Prostate gland (tissue), 2 donors: ENCODE measurements around the gene AMBP. TPM values are rescaled to one million over a fixed set of nuclear protein-coding genes. Genes with fewer than 3 reads are reported as not detected.

Experiments used
- DNase-seq: peaks from one replicate; pipeline ENCODE4 v3.0.0-alpha.2; 2019; ENCODE audit warnings: low spot score
- H3K27ac ChIP-seq, 2 donors: fragments of 200-600 bp; sonication (generic); 2 replicates each; pipeline ENCODE4 v1.5.1; 2017 to 2019
- H3K27me3 ChIP-seq: fragments of 200-600 bp; sonication (generic); replicated peaks from 2 replicates; pipeline ENCODE4 v1.5.1; 2019; ENCODE audit not compliant: insufficient read depth
- H3K36me3 ChIP-seq, 2 donors: fragments of 200-600 bp; sonication (generic); 1 replicate in 1 of 2; 2 replicates in 1 of 2; pipeline versions ENCODE4 v1.5.1 to v1.8.1; 2017 to 2019
- H3K4me1 ChIP-seq: fragments of 200-600 bp; sonication (generic); replicated peaks from 2 replicates; pipeline ENCODE4 v1.5.1; 2019
- H3K4me3 ChIP-seq, 2 donors: fragments of 200-600 bp; sonication (generic); 2 replicates each; pipeline ENCODE4 v1.5.1; 2017 to 2019
- H3K9me3 ChIP-seq: fragments of 200-600 bp; sonication (generic); 2 replicates; pipeline ENCODE4 v1.5.1; 2017
- CTCF ChIP-seq, 4 experiments: fragments of 200-600 bp in 2 of 4; fragments of 450-650 bp in 2 of 4; sonication (generic) in 2 of 4; IDR thresholded peaks; 1 replicate in 3 of 4; 2 replicates in 1 of 4; pipeline ENCODE4 v1.5.1; 2016 to 2019; ENCODE audit warnings: antibody characterized with exemption in 4 of 4, mild to moderate bottlenecking in 2 of 4, moderate library complexity in 2 of 4
- POLR2A ChIP-seq: fragments of 450-650 bp; IDR thresholded peaks from one replicate; pipeline ENCODE4 v1.6.1; 2016; ENCODE audit warnings: antibody characterized with exemption, mild to moderate bottlenecking
- POLR2AphosphoS5 ChIP-seq: sonication (generic); formaldehyde crosslinking; IDR thresholded peaks from one replicate; pipeline ENCODE4 v1.6.1; 2017; ENCODE audit warnings: antibody characterized with exemption
- WGBS: methylation state at CpG from one replicate; pipeline ENCODE4 v1.1.5; 2018; 5-methylcytosine and 5-hydroxymethylcytosine counted together
- intact Hi-C: fragments of 100-400 bp; cut with DNase I; formaldehyde crosslinking; loops from one replicate; pipeline ENCODE4 v1.14.2; 2022
- total RNA-seq, 2 donors: library from RNA; depleted of rRNA; stranded (reverse); fragments of >200 nt; gene quantifications; one replicate each; pipeline ENCODE4 v1.1.0, GENCODE V29; 2016

Gene AMBP
- total RNA-seq, 2 donors from 2014 or later, result 0.23 to 1.5 TPM

- WGBS, result 92% methylated on average over 8 of the region's 8 CpGs
- intact Hi-C loops, result no loop called here
- no peak for DNase-seq
- Histone ChIP-seq H3K27me3 (no peaks in the 10 kb centered on the region), H3K4me3 (no peak overlapping the region), H3K27ac (no peak overlapping the region), H3K9me3 (no peaks in the 10 kb centered on the region), H3K4me1 (no peaks in the 10 kb centered on the region), H3K36me3 (no peaks in the 10 kb centered on the region)
- TF ChIP-seq CTCF (IDR thresholded peaks at IDR 0.05) (no peak), POLR2A (no peak), POLR2AphosphoS5 (no peak)
Observed at GRCh38 chr9:114065304-114065703, 12.8 kb downstream of the AMBP start.

- DNase-seq, result no peak
- H3K9me3 ChIP-seq, result no peaks in the 10 kb centered on the region
- intact Hi-C loops, result no loop called here
- TF ChIP-seq CTCF (IDR thresholded peaks at IDR 0.05) (no peak), POLR2AphosphoS5 (no peak), POLR2A (no peak)
- no peaks in the 10 kb centered on the region for H3K36me3 ChIP-seq
- WGBS, result 69% methylated on average over 4 of the region's 4 CpGs
- H3K27me3 ChIP-seq, result no peaks in the 10 kb centered on the region
- H3K4me3 ChIP-seq, result no peak overlapping the region
- no peak overlapping the region for H3K27ac ChIP-seq
- no peaks in the 10 kb centered on the region for H3K4me1 ChIP-seq
Observed at GRCh38 chr9:114061830-114062474, 16.1 kb downstream of the AMBP start.

- no peaks in the 10 kb centered on the region for H3K36me3 ChIP-seq
- intact Hi-C loops, result no loop called here
- no peaks in the 10 kb centered on the region for H3K27me3 ChIP-seq
- no peak overlapping the region for H3K27ac ChIP-seq
- no peak overlapping the region for H3K4me3 ChIP-seq
- H3K9me3 ChIP-seq, result no peaks in the 10 kb centered on the region
- TF ChIP-seq POLR2AphosphoS5 (no peak), CTCF (IDR thresholded peaks at IDR 0.05) (no peak), POLR2A (no peak)
- 96% methylated on average over 12 of the region's 12 CpGs for WGBS
- DNase-seq, result no peak
- H3K4me1 ChIP-seq, result no peaks in the 10 kb centered on the region
Observed at GRCh38 chr9:114061292-114061691, 16.8 kb downstream of the AMBP start.

GRCh38 chr9:114060711-114061110 is 17.4 kb downstream of the AMBP start:
- WGBS, result 88% methylated on average over 9 of the region's 9 CpGs
- Histone ChIP-seq H3K4me3 (no peak overlapping the region), H3K9me3 (no peaks in the 10 kb centered on the region), H3K27ac (no peak overlapping the region), H3K27me3 (no peaks in the 10 kb centered on the region), H3K4me1 (no peaks in the 10 kb centered on the region), H3K36me3 (no peaks in the 10 kb centered on the region)
- intact Hi-C loops, result no loop called here
- no peak for DNase-seq
- TF ChIP-seq POLR2AphosphoS5 (no peak), POLR2A (no peak), CTCF (IDR thresholded peaks at IDR 0.05) (no peak)

GRCh38 chr9:114060070-114060469 is 18.0 kb downstream of the AMBP start:
- Histone ChIP-seq H3K36me3 (no peaks in the 10 kb centered on the region), H3K27ac (no peak overlapping the region), H3K4me3 (no peak overlapping the region), H3K27me3 (no peaks in the 10 kb centered on the region), H3K9me3 (no peaks in the 10 kb centered on the region), H3K4me1 (no peaks in the 10 kb centered on the region)
- no peak for TF ChIP-seq CTCF (IDR thresholded peaks at IDR 0.05)
- no peak for TF ChIP-seq POLR2AphosphoS5
- TF ChIP-seq POLR2A, result no peak
- WGBS, result 87% methylated on average over 8 of the region's 8 CpGs
- DNase-seq, result no peak
- intact Hi-C loops, result no loop called here
